GM10248 (cell line): ENCODE data around the gene CACNA1I.

Experiments
- CTCF ChIA-PET: fragments of 300-600 bp; sonication (Branson Sonifier 250); formaldehyde crosslinking; extraction: SDS; loops from one replicate; lab custom pipeline; 2021; ENCODE audit warnings: antibody characterized with exemption; lab: Yijun Ruan, JAX
- POLR2A ChIA-PET: fragments of 350-650 bp; sonication (Branson Sonifier 250); formaldehyde crosslinking; extraction: SDS; loops from one replicate; lab custom pipeline; 2020; ENCODE audit warnings: antibody characterized with exemption; lab: Yijun Ruan, JAX
- DNase-seq: peaks from one replicate; pipeline ENCODE4 v3.0.0; 2012; ENCODE audit errors: extremely low spot score
- CTCF ChIP-seq: IDR thresholded peaks from 2 replicates; pipeline ENCODE4 v1.5.1; 2012; ENCODE audit warnings: mild to moderate bottlenecking, low read depth; ENCODE audit errors: extremely low read depth, missing control alignments, control extremely low read depth

Gene CACNA1I

GRCh38 chr22:39682994-39683393, 112.4 kb downstream of the CACNA1I start:
- ChIA-PET POLR2A (no interaction called here), CTCF (no interaction called here)
- DNase-seq = no peak
- TF ChIP-seq CTCF = no peak

GRCh38 chr22:39683639-39684038, 113.1 kb downstream of the CACNA1I start:
- ChIA-PET POLR2A (no interaction called here), CTCF (no interaction called here)
- TF ChIP-seq CTCF = no peak
- no peak for DNase-seq

- TF ChIP-seq CTCF = no peak
- ChIA-PET CTCF (interaction anchor here (1.1 to 1.2 kb wide), 2 partner anchors 13 to 150 kb away, joined by 3 to 4 read pairs; no protein-coding TSS in a partner anchor), POLR2A (no interaction called here)
- DNase-seq = no peak
Observed at GRCh38 chr22:39684702-39685281, 114.2 kb downstream of the CACNA1I start.

GRCh38 chr22:39685336-39686177, 115.0 kb downstream of the CACNA1I start:
- TF ChIP-seq CTCF = no peak
- POLR2A ChIA-PET = no interaction called here
- CTCF ChIA-PET = interaction anchor here (1.1 to 1.2 kb wide), 2 partner anchors 14 to 151 kb away, joined by 3 to 4 read pairs; no protein-coding TSS in a partner anchor
- no peak for DNase-seq

- ChIA-PET POLR2A (no interaction called here), CTCF (no interaction called here)
- no peak for DNase-seq
- TF ChIP-seq CTCF = no peak
Observed at GRCh38 chr22:39686178-39686620, 115.6 kb downstream of the CACNA1I start.

- ChIA-PET POLR2A (no interaction called here), CTCF (no interaction called here)
- TF ChIP-seq CTCF = no peak
- no peak for DNase-seq
Observed at GRCh38 chr22:39686776-39687525, 116.4 kb downstream of the CACNA1I start.
